A549 (cell line): ENCODE data around the gene SMC6. TPM values are rescaled to one million over a fixed set of nuclear protein-coding genes. Genes with fewer than 3 reads are reported as not detected.
A peak's percentile ranks its signal among the peaks of the same experiment; 100 is the strongest.

ENCODE experiments used
- ATAC-seq, 2 experiments: fragments of 200-7000 bp in 1 of 2; fragments of >200 bp in 1 of 2; cut with Nextera tagmentation in 1 of 2; cut with Tn5 transposase in 1 of 2; 3 replicates each; pipeline versions ENCODE4 v1.8.0 to v1.9.1; 2018 to 2020; ENCODE audit warnings: mild to moderate bottlenecking in 1 of 2, moderate library complexity in 1 of 2
- CTCF ChIA-PET: fragments of 300-600 bp; sonication (Branson Sonifier 250); formaldehyde crosslinking; extraction: SDS; loops from one replicate; lab custom pipeline; 2021; ENCODE audit warnings: antibody characterized with exemption, inconsistent platforms; lab: Yijun Ruan, JAX
- POLR2A ChIA-PET: fragments of 350-600 bp; formaldehyde crosslinking; extraction: SDS; loops from one replicate; lab custom pipeline; 2021; ENCODE audit warnings: antibody characterized with exemption, inconsistent platforms; lab: Yijun Ruan, JAX
- DNase-seq, 2 experiments: peaks; one replicate each; pipeline versions ENCODE4 v3.0.0 to v3.0.0-alpha.2; 2011 to 2016; ENCODE audit warnings: low read depth in 1 of 2, low spot score in 1 of 2
- FAIRE-seq: peaks from 2 replicates; lab custom pipeline; 2011; peaks lifted over from hg19 to GRCh38; lab: Jason Lieb, UNC
- H3K27ac ChIP-seq, 2 experiments: fragments of >200 bp; sonication (Bioruptor Twin); formaldehyde crosslinking; 3 replicates each; pipeline ENCODE4 v1.5.1; 2016 to 2017
- H3K4me1 ChIP-seq: fragments of >200 bp; sonication (Bioruptor Twin); formaldehyde crosslinking; 3 replicates; pipeline ENCODE4 v1.6.1; 2016
- H3K4me2 ChIP-seq: fragments of >200 bp; sonication (Bioruptor Twin); formaldehyde crosslinking; 3 replicates; pipeline ENCODE4 v1.6.1; 2016
- H3K4me3 ChIP-seq: fragments of >200 bp; sonication (Bioruptor Twin); formaldehyde crosslinking; 3 replicates; pipeline ENCODE4 v1.5.1; 2016
- H3K9me3 ChIP-seq: fragments of >200 bp; sonication (Bioruptor Twin); formaldehyde crosslinking; 3 replicates; pipeline ENCODE4 v1.6.1; 2016
- CEBPB ChIP-seq, 2 experiments: fragments of >200 bp in 1 of 2; sonication (Bioruptor Twin) in 1 of 2; formaldehyde crosslinking in 1 of 2; IDR thresholded peaks; 2 replicates each; pipeline ENCODE4 v1.6.1; 2012 to 2016
- EP300 ChIP-seq, 2 experiments: fragments of >200 bp; sonication (Bioruptor Twin); formaldehyde crosslinking; IDR thresholded peaks; 2 replicates in 1 of 2; 3 replicates in 1 of 2; pipeline ENCODE4 v1.6.1; 2016 to 2017
- ESRRA ChIP-seq: fragments of 150-350 bp; IDR thresholded peaks from 2 replicates; pipeline ENCODE4 v1.6.1; 2014; ENCODE audit warnings: mild to moderate bottlenecking, low read length, borderline replicate concordance
- FOSB ChIP-seq: fragments of 250-450 bp; sonication (Bioruptor Pico); IDR thresholded peaks from 2 replicates; pipeline ENCODE4 v1.5.0; 2020; ENCODE audit warnings: mild to moderate bottlenecking, moderate library complexity
- GATA3 ChIP-seq: IDR thresholded peaks from 2 replicates; pipeline ENCODE4 v1.6.1; 2012; ENCODE audit warnings: borderline replicate concordance
- HDAC2 ChIP-seq: fragments of 200-600 bp; sonication (generic); IDR thresholded peaks from 2 replicates; pipeline ENCODE4 v1.6.1; 2016
- HOXA7 ChIP-seq: fragments of 250-450 bp; sonication (Bioruptor Pico); IDR thresholded peaks from 2 replicates; pipeline ENCODE4 v1.5.0; 2020; ENCODE audit warnings: mild to moderate bottlenecking, moderate library complexity
- HOXB13 ChIP-seq: fragments of 250-450 bp; sonication (Bioruptor Pico); IDR thresholded peaks from 2 replicates; pipeline ENCODE4 v1.5.0; 2020; ENCODE audit warnings: low read depth, mild to moderate bottlenecking, moderate library complexity
- JUN ChIP-seq, 2 experiments: fragments of >200 bp; sonication (Bioruptor Twin); formaldehyde crosslinking; IDR thresholded peaks; 2 replicates in 1 of 2; 3 replicates in 1 of 2; pipeline ENCODE4 v1.6.1; 2016 to 2017
- JUNB ChIP-seq: fragments of >200 bp; sonication (Bioruptor Twin); formaldehyde crosslinking; IDR thresholded peaks from 2 replicates; pipeline ENCODE4 v1.6.1; 2016
- KDM1A ChIP-seq: fragments of 200-600 bp; sonication (generic); IDR thresholded peaks from 2 replicates; pipeline ENCODE4 v1.6.1; 2016; ENCODE audit warnings: low read depth, mild to moderate bottlenecking
- MAFK ChIP-seq: fragments of 450-650 bp; IDR thresholded peaks from 2 replicates; pipeline ENCODE4 v1.6.1; 2014; ENCODE audit not compliant: partially characterized antibody
- MAZ ChIP-seq: fragments of 150-350 bp; IDR thresholded peaks from 2 replicates; pipeline ENCODE4 v1.6.1; 2014; ENCODE audit warnings: antibody characterized with exemption, low read depth, low read length, borderline replicate concordance
- NFE2L2 ChIP-seq: fragments of 150-350 bp; conservative IDR thresholded peaks from 2 replicates; pipeline ENCODE4 v1.6.1; 2014; ENCODE audit warnings: low read length
- NPAS2 ChIP-seq: fragments of 250-450 bp; sonication (Bioruptor Pico); IDR thresholded peaks from 2 replicates; pipeline ENCODE4 v1.8.0; 2022; ENCODE audit warnings: mild to moderate bottlenecking, moderate library complexity, borderline replicate concordance
- NR3C1 ChIP-seq: fragments of >200 bp; sonication (Bioruptor Twin); formaldehyde crosslinking; IDR thresholded peaks from 3 replicates; pipeline ENCODE4 v1.6.1; 2017
- POLR2A ChIP-seq: IDR thresholded peaks from 2 replicates; pipeline ENCODE4 v1.6.1; 2012; ENCODE audit warnings: mild to moderate bottlenecking, low read length
- RAD21 ChIP-seq, 2 experiments: fragments of >200 bp in 1 of 2; sonication (Bioruptor Twin) in 1 of 2; formaldehyde crosslinking in 1 of 2; IDR thresholded peaks in 1 of 2; conservative IDR thresholded peaks in 1 of 2; 2 replicates in 1 of 2; 3 replicates in 1 of 2; pipeline ENCODE4 v1.6.1; 2012 to 2018; ENCODE audit warnings: inconsistent platforms in 1 of 2
- RARB ChIP-seq: fragments of 250-450 bp; sonication (Bioruptor Pico); IDR thresholded peaks from 2 replicates; pipeline ENCODE4 v1.8.0; 2021; ENCODE audit warnings: mild to moderate bottlenecking, moderate library complexity
- RCOR1 ChIP-seq: fragments of 150-350 bp; IDR thresholded peaks from 2 replicates; pipeline ENCODE4 v1.6.1; 2014; ENCODE audit warnings: antibody characterized with exemption, low read length, low read depth
- RFX5 ChIP-seq: fragments of 450-650 bp; IDR thresholded peaks from 2 replicates; pipeline ENCODE4 v1.7.1; 2014; ENCODE audit warnings: antibody characterized with exemption, mild to moderate bottlenecking, moderate library complexity
- ZC3H11A ChIP-seq: fragments of 450-650 bp; IDR thresholded peaks from 2 replicates; pipeline ENCODE4 v1.6.1; 2014; ENCODE audit warnings: antibody characterized with exemption, mild to moderate bottlenecking
- ZFP36 ChIP-seq: fragments of 450-650 bp; IDR thresholded peaks from 2 replicates; pipeline ENCODE4 v1.6.1; 2014; ENCODE audit warnings: borderline replicate concordance; ENCODE audit not compliant: partially characterized antibody
- ZSCAN20 ChIP-seq: fragments of 250-450 bp; sonication (Bioruptor Pico); IDR thresholded peaks from 2 replicates; pipeline ENCODE4 v1.8.0; 2022; ENCODE audit warnings: mild to moderate bottlenecking, moderate library complexity
- WGBS: methylation state at CpG from one replicate; pipeline ENCODE4 v1.1.6; 2017; ENCODE audit errors: missing lambda C conversion rate; 5-methylcytosine and 5-hydroxymethylcytosine counted together
- polyA plus RNA-seq, 4 experiments: library from polyadenylated mRNA; depleted of rRNA in 3 of 4; stranded (reverse); fragments of >200 nt; fragmentation: RNase III in 1 of 4; extraction: RNeasy Plus Mini Kit Qiagen cat#74134 plus additional on column Dnase treatment in 1 of 4; gene quantifications; 2 replicates in 3 of 4; 3 replicates in 1 of 4; pipeline ENCODE4 v1.2.3, GENCODE V29; 2011 to 2017
- TF ChIP-seq, protein P1 (sequence below): fragments of >200 bp; sonication (Bioruptor Twin); formaldehyde crosslinking; IDR thresholded peaks from 2 replicates; pipeline ENCODE4 v1.6.1; 2016
- TF ChIP-seq, protein P2 (sequence below): IDR thresholded peaks from 2 replicates; pipeline ENCODE4 v1.6.1; 2012; ENCODE audit warnings: low read depth, borderline replicate concordance
- TF ChIP-seq, protein P3 (sequence below): fragments of 250-450 bp; sonication (Bioruptor Pico); IDR thresholded peaks from 2 replicates; pipeline ENCODE4 v1.5.0; 2021; ENCODE audit warnings: mild to moderate bottlenecking, moderate library complexity, borderline replicate concordance

SMC6 gene
- polyA plus RNA-seq, 2 of the 4 experiments (the other 2 are of a cell fraction): 29.9 to 51.6 TPM

DNA sequence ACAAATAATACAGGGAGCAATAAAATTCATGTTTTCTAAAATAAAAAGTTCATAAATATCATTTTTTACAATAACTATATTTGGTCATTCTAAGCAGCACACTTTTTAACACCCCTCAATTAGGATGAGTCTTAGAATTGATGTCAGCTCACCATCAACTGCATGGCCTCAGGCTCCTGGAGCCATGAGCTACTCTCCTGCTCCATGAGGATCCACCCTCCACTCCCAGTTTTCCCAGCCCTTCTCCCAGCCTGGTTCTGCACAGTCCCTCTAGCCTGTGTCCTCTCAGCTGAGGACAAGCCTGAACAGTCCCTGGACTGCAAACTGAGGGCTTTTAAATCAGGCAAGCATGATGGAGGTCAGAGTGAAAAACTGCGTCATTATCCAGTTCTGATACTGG is 89.1 kb downstream of the SMC6 start:
- ATAC-seq (no peak), FAIRE-seq (no peak), DNase-seq (no peak)
- Histone ChIP-seq H3K4me1 (no peaks in the 10 kb centered on the region), H3K4me3 (no peak overlapping the region), H3K4me2 (no peak overlapping the region), H3K27ac (no peak overlapping the region), H3K9me3 (no peaks in the 10 kb centered on the region)
- ChIA-PET POLR2A (no interaction called here), CTCF (interaction anchor here (1.2 to 2.7 kb wide), 2 partner anchors 8 to 18 kb away, joined by 3 to 14 read pairs; no protein-coding TSS in a partner anchor)
- 92% methylated on average over 1 of the region's 1 CpG for WGBS
- no peak for TF ChIP-seq FOSB (CRISPR knock-in tag)
- no peak for TF ChIP-seq NR3C1
- no peak for TF ChIP-seq NFE2L2
- TF ChIP-seq RCOR1: no peak
- TF ChIP-seq ZFP36: no peak
- TF ChIP-seq POLR2A: no peak
- TF ChIP-seq MAZ: no peak
- no peak for TF ChIP-seq JUNB
- no peak for TF ChIP-seq EP300 (IDR thresholded peaks at IDR 0.05)
- no peak for TF ChIP-seq JUN (IDR thresholded peaks at IDR 0.05)
- TF ChIP-seq NPAS2 (CRISPR knock-in tag): no peak
- TF ChIP-seq, protein P1, sequence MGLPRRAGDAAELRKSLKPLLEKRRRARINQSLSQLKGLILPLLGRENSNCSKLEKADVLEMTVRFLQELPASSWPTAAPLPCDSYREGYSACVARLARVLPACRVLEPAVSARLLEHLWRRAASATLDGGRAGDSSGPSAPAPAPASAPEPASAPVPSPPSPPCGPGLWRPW: no peak
- no peak for TF ChIP-seq ZSCAN20

DNA sequence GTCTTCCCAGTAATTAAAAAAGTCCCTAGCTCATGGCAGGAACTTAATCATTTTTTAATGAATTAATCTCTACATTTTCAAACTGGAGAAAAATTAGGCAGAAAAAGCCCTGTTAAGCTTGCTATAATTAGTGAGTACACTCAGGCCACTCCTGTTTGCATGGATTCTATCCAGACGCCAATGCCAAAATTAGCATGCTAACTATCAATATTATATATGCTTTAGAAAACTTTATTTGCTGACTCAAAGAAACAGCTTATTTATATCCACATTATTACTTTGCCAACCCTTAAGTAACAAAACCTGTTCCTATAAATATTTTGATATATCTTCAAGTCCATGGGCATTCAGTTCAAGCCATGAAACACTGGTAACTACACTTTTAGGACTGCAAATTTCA is 90.9 kb downstream of the SMC6 start:
- H3K4me1 ChIP-seq: no peaks in the 10 kb centered on the region
- no peak overlapping the region for H3K4me2 ChIP-seq
- no peak overlapping the region for H3K27ac ChIP-seq
- no peak for TF ChIP-seq ZFP36
- no peak for TF ChIP-seq HOXA7 (CRISPR knock-in tag)
- TF ChIP-seq MAFK: peak; percentile 4
- no peak for DNase-seq
- H3K4me3 ChIP-seq: no peak overlapping the region
- no peaks in the 10 kb centered on the region for H3K9me3 ChIP-seq
- no peak for FAIRE-seq
- ATAC-seq: no peak
- WGBS: 93% methylated on average over 1 of the region's 1 CpG
- CTCF ChIA-PET: interaction anchor here (1.1 to 9.1 kb wide), 4 partner anchors 8 to 40 kb away, joined by 3 to 88 read pairs (median 18); no protein-coding TSS in a partner anchor
- POLR2A ChIA-PET: no interaction called here

- 100% methylated on average over 1 of the region's 1 CpG for WGBS
- DNase-seq: no peak
- no peak for TF ChIP-seq EP300 (IDR thresholded peaks at IDR 0.05)
- TF ChIP-seq NFE2L2: no peak
- TF ChIP-seq, protein P2, sequence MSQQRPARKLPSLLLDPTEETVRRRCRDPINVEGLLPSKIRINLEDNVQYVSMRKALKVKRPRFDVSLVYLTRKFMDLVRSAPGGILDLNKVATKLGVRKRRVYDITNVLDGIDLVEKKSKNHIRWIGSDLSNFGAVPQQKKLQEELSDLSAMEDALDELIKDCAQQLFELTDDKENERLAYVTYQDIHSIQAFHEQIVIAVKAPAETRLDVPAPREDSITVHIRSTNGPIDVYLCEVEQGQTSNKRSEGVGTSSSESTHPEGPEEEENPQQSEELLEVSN: no peak
- TF ChIP-seq ESRRA: no peak
- TF ChIP-seq MAZ: no peak
- no peak for TF ChIP-seq ZC3H11A
- no peak for TF ChIP-seq RFX5
- TF ChIP-seq HOXB13 (CRISPR knock-in tag): no peak
- TF ChIP-seq HOXA7 (CRISPR knock-in tag): no peak
- no peak for TF ChIP-seq RARB (CRISPR knock-in tag)
- no peak for TF ChIP-seq GATA3
- no peak for TF ChIP-seq JUNB
- TF ChIP-seq CEBPB (IDR thresholded peaks at IDR 0.05): no peak
- TF ChIP-seq, protein P1: no peak
- TF ChIP-seq RAD21 (conservative IDR thresholded peaks at IDR 0.05 in 1 of 2, IDR thresholded peaks at IDR 0.05 in 1 of 2): no peak
- TF ChIP-seq KDM1A: no peak
- no peak for TF ChIP-seq HDAC2
- no peak for TF ChIP-seq NR3C1
- TF ChIP-seq, protein P3, sequence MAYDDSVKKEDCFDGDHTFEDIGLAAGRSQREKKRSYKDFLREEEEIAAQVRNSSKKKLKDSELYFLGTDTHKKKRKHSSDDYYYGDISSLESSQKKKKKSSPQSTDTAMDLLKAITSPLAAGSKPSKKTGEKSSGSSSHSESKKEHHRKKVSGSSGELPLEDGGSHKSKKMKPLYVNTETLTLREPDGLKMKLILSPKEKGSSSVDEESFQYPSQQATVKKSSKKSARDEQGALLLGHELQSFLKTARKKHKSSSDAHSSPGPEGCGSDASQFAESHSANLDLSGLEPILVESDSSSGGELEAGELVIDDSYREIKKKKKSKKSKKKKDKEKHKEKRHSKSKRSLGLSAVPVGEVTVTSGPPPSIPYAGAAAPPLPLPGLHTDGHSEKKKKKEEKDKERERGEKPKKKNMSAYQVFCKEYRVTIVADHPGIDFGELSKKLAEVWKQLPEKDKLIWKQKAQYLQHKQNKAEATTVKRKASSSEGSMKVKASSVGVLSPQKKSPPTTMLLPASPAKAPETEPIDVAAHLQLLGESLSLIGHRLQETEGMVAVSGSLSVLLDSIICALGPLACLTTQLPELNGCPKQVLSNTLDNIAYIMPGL (CRISPR knock-in tag): no peak
- no peak for TF ChIP-seq ZSCAN20
- TF ChIP-seq, all 56 proteins: peak for 0
- Histone ChIP-seq H3K27ac (no peak overlapping the region), H3K4me3 (no peak overlapping the region), H3K4me2 (no peak overlapping the region), H3K4me1 (no peaks in the 10 kb centered on the region), H3K9me3 (no peaks in the 10 kb centered on the region)
- ChIA-PET CTCF (interaction anchor here (1.0 to 9.1 kb wide), 4 partner anchors 9 to 889 kb away, joined by 3 to 88 read pairs (median 18); no protein-coding TSS in a partner anchor), POLR2A (no interaction called here)
- FAIRE-seq (no peak), ATAC-seq (no peak)
Measured at GRCh38 chr2:17661460-17661859, 92.2 kb downstream of the SMC6 start.
